BLaER1 treated with 17β-estradiol and CSF1 and Interleukin-3, amounts not matched to agents 10 nM and 100 nM (cell line): ENCODE measurements around the gene TRIM62.

ENCODE experiments used
- H3K27ac ChIP-seq, 11 experiments: shearing (Covaris generic); formaldehyde crosslinking; 2 replicates each; pipeline ENCODE4 v1.8.1; 2022
- H3K27me3 ChIP-seq, 11 experiments: shearing (Covaris generic); formaldehyde crosslinking; 2 replicates each; pipeline ENCODE4 v1.8.1; 2022
- H3K36me3 ChIP-seq, 11 experiments: shearing (Covaris generic); formaldehyde crosslinking; 2 replicates each; pipeline ENCODE4 v1.8.1; 2022
- H3K4me1 ChIP-seq, 10 experiments: shearing (Covaris generic); formaldehyde crosslinking; 2 replicates each; pipeline ENCODE4 v1.8.1; 2022
- H3K4me2 ChIP-seq, 11 experiments: shearing (Covaris generic); formaldehyde crosslinking; 2 replicates each; pipeline ENCODE4 v1.8.1; 2022
- H3K4me3 ChIP-seq, 10 experiments: shearing (Covaris generic); formaldehyde crosslinking; 2 replicates each; pipeline ENCODE4 v1.8.1; 2022
- H3K9ac ChIP-seq, 11 experiments: shearing (Covaris generic); formaldehyde crosslinking; 2 replicates each; pipeline ENCODE4 v1.8.1; 2022
- H3K9me3 ChIP-seq, 11 experiments: shearing (Covaris generic); formaldehyde crosslinking; replicated peaks in 1 of 11; 2 replicates each; pipeline ENCODE4 v1.8.1; 2022
- H4K20me1 ChIP-seq, 11 experiments: shearing (Covaris generic); formaldehyde crosslinking; 2 replicates each; pipeline ENCODE4 v1.8.1; 2022
- Cebpa-rat ChIP-seq, 11 experiments: shearing (Covaris generic); IDR thresholded peaks; 2 replicates each; pipeline ENCODE4 v1.8.1; 2022

The TRIM62 gene

GRCh38 chr1:33181921-33182341 lies at the start of gene TRIM62:
Gene TRIM62 (minus strand): TSS chr1:33182043. CDS start chr1:33181432, 611 bp downstream.
- Histone ChIP-seq H3K4me1 (peaks cover 16 to 30% (median 20%) of the 10 kb centered on the region in 10 experiments), H3K9ac (peak within 1 kb of the TSS; percentile 47 to 80 (median 76); a peak in 21 of 22 replicates), H4K20me1 (peaks cover 0 to 43% (median 25%) of the 10 kb centered on the region in 11 experiments; a peak in 17 of 22 replicates), H3K4me3 (peak within 1 kb of the TSS; percentile 63 to 80 (median 71)), H3K27ac (peak within 1 kb of the TSS in 8 of 11 experiments; percentile 26 to 71 (median 53); a peak in 17 of 22 replicates), H3K9me3 (no peaks in the 10 kb centered on the region), H3K4me2 (peak within 1 kb of the TSS; percentile 87 to 100 (median 99)), H3K36me3 (peaks cover 0 to 10% (median 0%) of the 10 kb centered on the region in 11 experiments; a peak in 1 of 22 replicates), H3K27me3 (no peaks in the 10 kb centered on the region)
- no peak for TF ChIP-seq Cebpa-rat (IDR thresholded peaks at IDR 0.05)

- H3K4me2 ChIP-seq: no peak overlapping the region
- H3K27ac ChIP-seq: no peak overlapping the region
- H4K20me1 ChIP-seq: no peaks in the 10 kb centered on the region
- H3K36me3 ChIP-seq: no peaks in the 10 kb centered on the region
- no peak for TF ChIP-seq Cebpa-rat (IDR thresholded peaks at IDR 0.05)
- H3K9ac ChIP-seq: no peak overlapping the region
- no peaks in the 10 kb centered on the region for H3K27me3 ChIP-seq
- peaks cover 0 to 4% (median 0%) of the 10 kb centered on the region in 11 experiments; a peak in 2 of 22 replicates for H3K9me3 ChIP-seq
- H3K4me3 ChIP-seq: no peak overlapping the region
- H3K4me1 ChIP-seq: peaks cover 0 to 27% (median 20%) of the 10 kb centered on the region in 10 experiments; a peak in 17 of 20 replicates
These were observed 49.3 kb upstream of the TRIM62 start for GRCh38 chr1:33231166-33231565.

- H3K4me2 ChIP-seq: peak overlapping the region in 3 of 11 experiments; percentile 13 to 26 (median 24); a peak in 4 of 22 replicates
- peaks cover 0 to 10% (median 5%) of the 10 kb centered on the region in 10 experiments; a peak in 5 of 20 replicates for H3K4me1 ChIP-seq
- no peaks in the 10 kb centered on the region for H3K36me3 ChIP-seq
- H4K20me1 ChIP-seq: no peaks in the 10 kb centered on the region
- H3K9me3 ChIP-seq: peaks cover 15 to 26% (median 19%) of the 10 kb centered on the region in 11 experiments
- H3K27ac ChIP-seq: no peak overlapping the region
- no peak overlapping the region for H3K9ac ChIP-seq
- no peak overlapping the region for H3K4me3 ChIP-seq
- no peak for TF ChIP-seq Cebpa-rat (IDR thresholded peaks at IDR 0.05)
- no peaks in the 10 kb centered on the region for H3K27me3 ChIP-seq
These were observed 47.2 kb upstream of the TRIM62 start for GRCh38 chr1:33228935-33229487.

GRCh38 chr1:33225586-33225985 lies 43.7 kb upstream of the TRIM62 start:
- Histone ChIP-seq H3K4me2 (no peak overlapping the region), H3K27me3 (no peaks in the 10 kb centered on the region), H3K36me3 (no peaks in the 10 kb centered on the region), H3K4me3 (no peak overlapping the region), H3K27ac (no peak overlapping the region), H3K9me3 (peaks cover 28 to 46% (median 34%) of the 10 kb centered on the region in 11 experiments), H4K20me1 (no peaks in the 10 kb centered on the region), H3K9ac (no peak overlapping the region), H3K4me1 (peaks cover 0 to 8% (median 5%) of the 10 kb centered on the region in 10 experiments; a peak in 5 of 20 replicates)
- no peak for TF ChIP-seq Cebpa-rat (IDR thresholded peaks at IDR 0.05)

GRCh38 chr1:33224166-33224707 lies 42.4 kb upstream of the TRIM62 start:
- no peaks in the 10 kb centered on the region for H4K20me1 ChIP-seq
- H3K36me3 ChIP-seq: no peaks in the 10 kb centered on the region
- no peak for TF ChIP-seq Cebpa-rat (IDR thresholded peaks at IDR 0.05)
- no peaks in the 10 kb centered on the region for H3K27me3 ChIP-seq
- H3K4me1 ChIP-seq: peaks cover 7 to 13% (median 12%) of the 10 kb centered on the region in 10 experiments; a peak in 18 of 20 replicates
- no peak overlapping the region for H3K4me3 ChIP-seq
- peaks cover 28 to 46% (median 34%) of the 10 kb centered on the region in 11 experiments for H3K9me3 ChIP-seq
- no peak overlapping the region for H3K9ac ChIP-seq
- no peak overlapping the region for H3K4me2 ChIP-seq
- H3K27ac ChIP-seq: no peak overlapping the region

GRCh38 chr1:33222381-33222780 lies 40.5 kb upstream of the TRIM62 start:
- H3K27me3 ChIP-seq: no peaks in the 10 kb centered on the region
- H4K20me1 ChIP-seq: no peaks in the 10 kb centered on the region
- peaks cover 12 to 17% (median 14%) of the 10 kb centered on the region in 10 experiments; a peak in 17 of 20 replicates for H3K4me1 ChIP-seq
- no peak overlapping the region for H3K4me2 ChIP-seq
- H3K9ac ChIP-seq: no peak overlapping the region
- no peak overlapping the region for H3K27ac ChIP-seq
- H3K36me3 ChIP-seq: no peaks in the 10 kb centered on the region
- peaks cover 28 to 46% (median 34%) of the 10 kb centered on the region in 11 experiments for H3K9me3 ChIP-seq
- no peak for TF ChIP-seq Cebpa-rat (IDR thresholded peaks at IDR 0.05)
- H3K4me3 ChIP-seq: no peak overlapping the region

- Histone ChIP-seq H3K9me3 (peaks cover 28 to 44% (median 34%) of the 10 kb centered on the region in 11 experiments), H4K20me1 (no peaks in the 10 kb centered on the region), H3K9ac (no peak overlapping the region), H3K27me3 (no peaks in the 10 kb centered on the region), H3K36me3 (no peaks in the 10 kb centered on the region), H3K27ac (no peak overlapping the region), H3K4me2 (no peak overlapping the region), H3K4me1 (peaks cover 12 to 17% (median 14%) of the 10 kb centered on the region in 10 experiments; a peak in 17 of 20 replicates), H3K4me3 (no peak overlapping the region)
- TF ChIP-seq Cebpa-rat (IDR thresholded peaks at IDR 0.05): no peak
These were observed 39.5 kb upstream of the TRIM62 start for GRCh38 chr1:33221385-33221758.

- H3K27me3 ChIP-seq: no peaks in the 10 kb centered on the region
- no peak for TF ChIP-seq Cebpa-rat (IDR thresholded peaks at IDR 0.05)
- no peak overlapping the region for H3K4me3 ChIP-seq
- no peaks in the 10 kb centered on the region for H3K36me3 ChIP-seq
- H3K4me2 ChIP-seq: no peak overlapping the region
- H3K9me3 ChIP-seq: peaks cover 27 to 39% (median 33%) of the 10 kb centered on the region in 11 experiments
- H4K20me1 ChIP-seq: no peaks in the 10 kb centered on the region
- H3K27ac ChIP-seq: no peak overlapping the region
- H3K9ac ChIP-seq: no peak overlapping the region
- peaks cover 12 to 17% (median 14%) of the 10 kb centered on the region in 10 experiments; a peak in 17 of 20 replicates for H3K4me1 ChIP-seq
These were observed 39.0 kb upstream of the TRIM62 start for GRCh38 chr1:33220676-33221384.
